OCI-LY7 (cell line): Measurements from ENCODE around the gene SLC6A6.

ENCODE experiments used
- CTCF ChIP-seq: fragments of 200-600 bp; sonication (generic); conservative IDR thresholded peaks from 2 replicates; pipeline ENCODE4 v1.5.1; 2014; ENCODE audit warnings: mild to moderate bottlenecking, antibody characterized with exemption, low read length, moderate library complexity, mixed read lengths
- EZH2phosphoT487 ChIP-seq: fragments of 200-600 bp; sonication (generic); IDR thresholded peaks from 2 replicates; pipeline ENCODE4 v1.6.1; 2018; ENCODE audit warnings: low read depth, borderline replicate concordance, mild to moderate bottlenecking, mixed run types, antibody characterized with exemption, low read length, moderate library complexity, mixed read lengths

- TF ChIP-seq CTCF (no peak), EZH2phosphoT487 (no peak)
Measured at GRCh38 chr3:14363379-14363778, 39.0 kb upstream of the SLC6A6 start.
